A673 (cell line): ENCODE measurements around the gene NDUFB6.

ENCODE experiments used
- CTCF ChIP-seq: fragments of 300-800, 200-600 bp; sonication (generic); conservative IDR thresholded peaks from 2 replicates; pipeline ENCODE4 v1.5.1; 2017; ENCODE audit warnings: low read depth, mild to moderate bottlenecking, antibody characterized with exemption, low read length, moderate library complexity, mixed read lengths
- EZH2 ChIP-seq: fragments of 200-600 bp; sonication (generic); IDR thresholded peaks from 2 replicates; pipeline ENCODE4 v1.6.1; 2017; ENCODE audit warnings: borderline replicate concordance, low read depth, mild to moderate bottlenecking, mixed read lengths, antibody characterized with exemption, low read length; ENCODE audit not compliant: poor library complexity, severe bottlenecking

GRCh38 chr9:32508728-32509127, 64.2 kb downstream of the NDUFB6 start:
- TF ChIP-seq CTCF: no peak
- TF ChIP-seq EZH2: no peak
